Measurements from ENCODE around the gene IQCH. TPM values are rescaled to one million over a fixed set of nuclear protein-coding genes. Genes with fewer than 3 reads are reported as not detected.
"Not testable (repeated sequence)": the region's sequence is repeated elsewhere in the genome, so short reads cannot be mapped to it uniquely, and the experiment has no call there.

Gene IQCH
- total RNA-seq, 1 donor from 2014 or later: 4.3 TPM

- DNase-seq: no peak
Measured at GRCh38 chr15:67399925-67400324, 145.3 kb downstream of the IQCH start.

GRCh38 chr15:67400890-67401289, 146.3 kb downstream of the IQCH start:
- no peak for DNase-seq

- DNase-seq: no peak
Measured at GRCh38 chr15:67401336-67401735, 146.8 kb downstream of the IQCH start.

- no peak for DNase-seq
Measured at GRCh38 chr15:67403428-67404154, 149.0 kb downstream of the IQCH start.

GRCh38 chr15:67405208-67406191, 150.9 kb downstream of the IQCH start:
- DNase-seq: no peak

GRCh38 chr15:67406257-67406861, 151.8 kb downstream of the IQCH start:
- DNase-seq: no peak

- no peak for DNase-seq
Measured at GRCh38 chr15:67407786-67408185, 153.2 kb downstream of the IQCH start.

GRCh38 chr15:67409175-67409574, 154.6 kb downstream of the IQCH start:
- no peak for DNase-seq

GRCh38 chr15:67411486-67411885, 156.9 kb downstream of the IQCH start:
- no peak for DNase-seq

- DNase-seq: no peak
Measured at GRCh38 chr15:67413770-67414390, 159.3 kb downstream of the IQCH start.

GRCh38 chr15:67415181-67415580, 160.6 kb downstream of the IQCH start:
- no peak for DNase-seq

GRCh38 chr15:67416891-67417290, 162.3 kb downstream of the IQCH start:
- no peak for DNase-seq

GRCh38 chr15:67419705-67420104, 165.1 kb downstream of the IQCH start:
- DNase-seq: no peak

GRCh38 chr15:67420137-67420536, 165.6 kb downstream of the IQCH start:
- DNase-seq: no peak

GRCh38 chr15:67421105-67421504, 166.5 kb downstream of the IQCH start:
- DNase-seq: no peak

- no peak for DNase-seq
Measured at GRCh38 chr15:67422296-67422695, 167.7 kb downstream of the IQCH start.

GRCh38 chr15:67433495-67434099, 179.0 kb downstream of the IQCH start:
- DNase-seq: peak; percentile 56

GRCh38 chr15:67436351-67437250, 182.0 kb downstream of the IQCH start:
- DNase-seq: peak; percentile 18

- DNase-seq: no peak
Measured at GRCh38 chr15:67444100-67444499, 189.5 kb downstream of the IQCH start.

- no peak for DNase-seq
Measured at GRCh38 chr15:67446449-67446848, 191.9 kb downstream of the IQCH start.

- DNase-seq: not testable (repeated sequence)
Measured at GRCh38 chr15:67448372-67448771, 193.8 kb downstream of the IQCH start.

Data from tongue (tissue), 2 donors.